NCI-H226 (cell line): ENCODE measurements around the gene SLC35G6.
A peak's percentile ranks its signal among the peaks of the same experiment; 100 is the strongest.
"Not testable (repeated sequence)": the region's sequence is repeated elsewhere in the genome, so short reads cannot be mapped to it uniquely, and the experiment has no call there.

Experiments used
- DNase-seq: peaks from one replicate; pipeline ENCODE4 v3.0.0-alpha.2; 2015

The SLC35G6 gene

GRCh38 chr17:7460850-7461660 is 20.2 kb upstream of the SLC35G6 start:
- no peak for DNase-seq

GRCh38 chr17:7462474-7463371 is 18.5 kb upstream of the SLC35G6 start:
- DNase-seq = no peak

GRCh38 chr17:7463372-7463846 is 17.8 kb upstream of the SLC35G6 start:
- no peak for DNase-seq

GRCh38 chr17:7464081-7464480 is 17.2 kb upstream of the SLC35G6 start:
- DNase-seq = no peak

- no peak for DNase-seq
Measured at GRCh38 chr17:7465597-7466275, 15.5 kb upstream of the SLC35G6 start.

GRCh38 chr17:7466318-7466638 is 15.0 kb upstream of the SLC35G6 start:
- no peak for DNase-seq

- DNase-seq = peak; percentile 31
Measured at GRCh38 chr17:7466639-7467341, 14.5 kb upstream of the SLC35G6 start.

- no peak for DNase-seq
Measured at GRCh38 chr17:7467498-7467897, 13.7 kb upstream of the SLC35G6 start.

- DNase-seq = no peak
Measured at GRCh38 chr17:7468290-7468689, 13.0 kb upstream of the SLC35G6 start.

GRCh38 chr17:7468804-7469389 is 12.3 kb upstream of the SLC35G6 start:
- DNase-seq = no peak

- DNase-seq = not testable (repeated sequence)
Measured at GRCh38 chr17:7469843-7470242, 11.4 kb upstream of the SLC35G6 start.

GRCh38 chr17:7470457-7470973 is 10.7 kb upstream of the SLC35G6 start:
- DNase-seq = not testable (repeated sequence)

- DNase-seq = no peak
Measured at GRCh38 chr17:7471729-7472128, 9.5 kb upstream of the SLC35G6 start.

GRCh38 chr17:7474767-7475166 is 6.5 kb upstream of the SLC35G6 start:
- not testable (repeated sequence) for DNase-seq

- DNase-seq = no peak
Measured at GRCh38 chr17:7475764-7476422, 5.4 kb upstream of the SLC35G6 start.

- DNase-seq = peak; percentile 71
Measured at GRCh38 chr17:7476494-7476893, 4.8 kb upstream of the SLC35G6 start.

GRCh38 chr17:7476951-7477350 is 4.3 kb upstream of the SLC35G6 start:
- DNase-seq = no peak

- DNase-seq = no peak
Measured at GRCh38 chr17:7477392-7478275, 3.6 kb upstream of the SLC35G6 start.

- DNase-seq = peak; percentile 19
Measured at GRCh38 chr17:7478276-7479212, 2.7 kb upstream of the SLC35G6 start.
